Measurements from ENCODE around the gene TBCB. TPM values are rescaled to one million over a fixed set of nuclear protein-coding genes. Genes with fewer than 3 reads are reported as not detected.

TBCB gene
- total and polyA plus RNA-seq, 2 of the 4 experiments (the other 2 are of a cell fraction) = 182 to 269 TPM

GRCh38 chr19:36089847-36090246 is 25.4 kb upstream of the TBCB start:
- Histone ChIP-seq H3K9me1 (ENCODE audit: insufficient read depth, low read length) (0 out of 2 replicates have a peak, but pooled peaks cover 6% of the 10 kb centered on the region), H3K4me3 (ENCODE audit: insufficient read depth, low read depth, low read length) (no peak overlapping the region), H3K18ac (ENCODE audit: low read depth, low read length) (no peak overlapping the region), H2AK5ac (ENCODE audit: low read depth, low read length) (no peak overlapping the region), H3K27me3 (ENCODE audit: control insufficient read depth, insufficient read depth, low read length) (no peaks in the 10 kb centered on the region), H4K8ac (ENCODE audit: low read depth in 2 of 2, low read length in 2 of 2) (no peak overlapping the region), H4K5ac (ENCODE audit: low read depth, low read length) (no peak overlapping the region), H2AFZ (replicated peaks; ENCODE audit: low read length, poor library complexity) (no peak overlapping the region), H3K4me2 (ENCODE audit: low read depth, low read length) (no peak overlapping the region), H3K14ac (replicated peaks; ENCODE audit: low read depth, low read length) (no peak overlapping the region), H3K4ac (ENCODE audit: low read depth, low read length) (no peak overlapping the region), H2BK120ac (ENCODE audit: low read depth, low read length) (no peak overlapping the region), H3K56ac (ENCODE audit: extremely low read depth, insufficient read depth, low read length) (no peak overlapping the region), H3K79me1 (ENCODE audit: low read depth in 1 of 2, low read length in 2 of 2) (no peaks in the 10 kb centered on the region), H2BK5ac (ENCODE audit: low read depth, low read length, poor library complexity, severe bottlenecking) (no peak overlapping the region), H2AK9ac (replicated peaks; ENCODE audit: low read depth, low read length, poor library complexity) (no peak overlapping the region), H4K91ac (ENCODE audit: insufficient read depth, low read depth, low read length) (no peak overlapping the region), H3K9ac (ENCODE audit: low read depth, low read length) (no peak overlapping the region), H4K20me1 (ENCODE audit: insufficient read depth, low read length) (no peaks in the 10 kb centered on the region), H3K36me3 (ENCODE audit: control insufficient read depth, insufficient read depth, low read length) (peaks cover 18% of the 10 kb centered on the region), H3K23ac (ENCODE audit: low read depth, low read length) (no peak overlapping the region), H3K9me3 (ENCODE audit: control insufficient read depth, insufficient read depth, low read length) (no peaks in the 10 kb centered on the region), H3K27ac (ENCODE audit: insufficient read depth, low read length) (no peak overlapping the region), H2BK20ac (ENCODE audit: low read depth, low read length) (no peak overlapping the region), H3K4me1 (ENCODE audit: control insufficient read depth, insufficient read depth, low read length) (no peaks in the 10 kb centered on the region), H2BK15ac (ENCODE audit: low read depth, low read length) (no peak overlapping the region)
- TF ChIP-seq, protein P1, sequence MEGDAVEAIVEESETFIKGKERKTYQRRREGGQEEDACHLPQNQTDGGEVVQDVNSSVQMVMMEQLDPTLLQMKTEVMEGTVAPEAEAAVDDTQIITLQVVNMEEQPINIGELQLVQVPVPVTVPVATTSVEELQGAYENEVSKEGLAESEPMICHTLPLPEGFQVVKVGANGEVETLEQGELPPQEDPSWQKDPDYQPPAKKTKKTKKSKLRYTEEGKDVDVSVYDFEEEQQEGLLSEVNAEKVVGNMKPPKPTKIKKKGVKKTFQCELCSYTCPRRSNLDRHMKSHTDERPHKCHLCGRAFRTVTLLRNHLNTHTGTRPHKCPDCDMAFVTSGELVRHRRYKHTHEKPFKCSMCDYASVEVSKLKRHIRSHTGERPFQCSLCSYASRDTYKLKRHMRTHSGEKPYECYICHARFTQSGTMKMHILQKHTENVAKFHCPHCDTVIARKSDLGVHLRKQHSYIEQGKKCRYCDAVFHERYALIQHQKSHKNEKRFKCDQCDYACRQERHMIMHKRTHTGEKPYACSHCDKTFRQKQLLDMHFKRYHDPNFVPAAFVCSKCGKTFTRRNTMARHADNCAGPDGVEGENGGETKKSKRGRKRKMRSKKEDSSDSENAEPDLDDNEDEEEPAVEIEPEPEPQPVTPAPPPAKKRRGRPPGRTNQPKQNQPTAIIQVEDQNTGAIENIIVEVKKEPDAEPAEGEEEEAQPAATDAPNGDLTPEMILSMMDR (conservative IDR thresholded peaks at IDR 0.05; ENCODE audit: low read depth, low read length) = no peak
- TF ChIP-seq FOS (IDR thresholded peaks at IDR 0.05; ENCODE audit: low read depth, low read length) (no peak), MAFK (IDR thresholded peaks at IDR 0.05; ENCODE audit: low read depth, low read length) (no peak), RCOR1 (IDR thresholded peaks at IDR 0.05; ENCODE audit: insufficient replicate concordance, low read length) (no peak), ELK1 (IDR thresholded peaks at IDR 0.05; ENCODE audit: borderline replicate concordance, low read depth, low read length) (no peak), MXI1 (IDR thresholded peaks at IDR 0.05; ENCODE audit: borderline replicate concordance, low read depth, low read length) (no peak), BHLHE40 (IDR thresholded peaks at IDR 0.05; ENCODE audit: low read depth, low read length) (no peak), NFE2L2 (IDR thresholded peaks at IDR 0.05; ENCODE audit: low read depth, low read length) (no peak), CEBPB (IDR thresholded peaks at IDR 0.05; ENCODE audit: low read depth, low read length) (no peak), CHD1 (IDR thresholded peaks at IDR 0.05; ENCODE audit: low read depth, low read length) (no peak), POLR2A (IDR thresholded peaks at IDR 0.05; ENCODE audit: low read depth, low read length) (no peak), SMC3 (IDR thresholded peaks at IDR 0.05; ENCODE audit: low read depth, low read length) (no peak), MAZ (IDR thresholded peaks at IDR 0.05; ENCODE audit: borderline replicate concordance, low read depth, low read length) (no peak), RAD21 (IDR thresholded peaks at IDR 0.05; ENCODE audit: low read length) (no peak), RFX5 (IDR thresholded peaks at IDR 0.05; ENCODE audit: low read depth, low read length) (no peak), USF2 (IDR thresholded peaks at IDR 0.05; ENCODE audit: low read depth, low read length) (no peak)
- ATAC-seq (ENCODE audit: low read depth) (no peak), DNase-seq (no peak)
- no CpG with 5 or more reads among the region's 5 CpGs for WGBS, 2 experiments (ENCODE audit: extremely low coverage in 2 of 2, insufficient read length in 1 of 2)
- in situ Hi-C loops (cut with MboI; ENCODE audit: low sequenced_read_pairs) (no loop called here), dilution Hi-C loops (cut with HindIII; ENCODE audit: low sequenced_read_pairs, unreplicated experiment) (no loop called here), intact Hi-C loops (cut with micrococcal nuclease) (no loop called here)
- POLR2A ChIA-PET (ENCODE audit: unreplicated experiment) = no interaction called here
- CTCF ChIA-PET = no interaction called here
- no TSS peak for BruUV-seq (replicated peaks)
